ENCODE measurements around the gene SAT2. TPM values are rescaled to one million over a fixed set of nuclear protein-coding genes. Genes with fewer than 3 reads are reported as not detected.
"Not testable (repeated sequence)": the region's sequence is repeated elsewhere in the genome, so short reads cannot be mapped to it uniquely, and the experiment has no call there.

Gene SAT2
- total RNA-seq, 1 donor from 2014 or later = 82.1 TPM

- Mint-ChIP-seq H3K9me3 (ENCODE audit: low read depth) (no peaks in the 10 kb centered on the region), H3K27me3 (ENCODE audit: low read depth) (peaks cover 15% of the 10 kb centered on the region), H3K4me3 (ENCODE audit: unreplicated experiment) (no peak overlapping the region), H3K27ac (ENCODE audit: unreplicated experiment) (no peak overlapping the region), H3K4me1 (ENCODE audit: low read depth) (peaks cover 15% of the 10 kb centered on the region), H3K36me3 (ENCODE audit: low read depth) (no peaks in the 10 kb centered on the region)
- TF ChIP-seq CTCF (IDR thresholded peaks at IDR 0.05) = no peak
- DNase-seq (ENCODE audit: low spot score) = no peak
Observed at GRCh38 chr17:7647018-7647417, 19.4 kb upstream of the SAT2 start.

- Mint-ChIP-seq H3K27me3 (ENCODE audit: low read depth) (peaks cover 19% of the 10 kb centered on the region), H3K27ac (ENCODE audit: unreplicated experiment) (no peak overlapping the region), H3K36me3 (ENCODE audit: low read depth) (no peaks in the 10 kb centered on the region), H3K4me3 (ENCODE audit: unreplicated experiment) (no peak overlapping the region), H3K9me3 (ENCODE audit: low read depth) (no peaks in the 10 kb centered on the region), H3K4me1 (ENCODE audit: low read depth) (peaks cover 15% of the 10 kb centered on the region)
- no peak for TF ChIP-seq CTCF (IDR thresholded peaks at IDR 0.05)
- DNase-seq (ENCODE audit: low spot score) = no peak
Observed at GRCh38 chr17:7646457-7646856, 18.8 kb upstream of the SAT2 start.

GRCh38 chr17:7644775-7645174 is 17.2 kb upstream of the SAT2 start:
- no peaks in the 10 kb centered on the region for H3K9me3 Mint-ChIP-seq (ENCODE audit: low read depth)
- peaks cover 10% of the 10 kb centered on the region for H3K27me3 Mint-ChIP-seq (ENCODE audit: low read depth)
- no peaks in the 10 kb centered on the region for H3K4me1 Mint-ChIP-seq (ENCODE audit: low read depth)
- no peak overlapping the region for H3K27ac Mint-ChIP-seq (ENCODE audit: unreplicated experiment)
- no peak overlapping the region for H3K4me3 Mint-ChIP-seq (ENCODE audit: unreplicated experiment)
- no peak for TF ChIP-seq CTCF (IDR thresholded peaks at IDR 0.05)
- no peak for DNase-seq (ENCODE audit: low spot score)
- H3K36me3 Mint-ChIP-seq (ENCODE audit: low read depth) = no peaks in the 10 kb centered on the region

- H3K4me1 Mint-ChIP-seq (ENCODE audit: low read depth); DNase-seq (ENCODE audit: low spot score); H3K36me3 Mint-ChIP-seq (ENCODE audit: low read depth); H3K27ac Mint-ChIP-seq (ENCODE audit: unreplicated experiment); H3K9me3 Mint-ChIP-seq (ENCODE audit: low read depth); H3K4me3 Mint-ChIP-seq (ENCODE audit: unreplicated experiment); H3K27me3 Mint-ChIP-seq (ENCODE audit: low read depth): not testable (repeated sequence)
Observed at GRCh38 chr17:7641635-7642034, 14.0 kb upstream of the SAT2 start.

GRCh38 chr17:7640783-7641182 is 13.2 kb upstream of the SAT2 start:
- no peak for DNase-seq (ENCODE audit: low spot score)
- Mint-ChIP-seq H3K27me3 (ENCODE audit: low read depth) (peaks cover 8% of the 10 kb centered on the region), H3K4me1 (ENCODE audit: low read depth) (no peaks in the 10 kb centered on the region), H3K36me3 (ENCODE audit: low read depth) (no peaks in the 10 kb centered on the region), H3K27ac (ENCODE audit: unreplicated experiment) (no peak overlapping the region), H3K9me3 (ENCODE audit: low read depth) (no peaks in the 10 kb centered on the region), H3K4me3 (ENCODE audit: unreplicated experiment) (no peak overlapping the region)
- TF ChIP-seq CTCF (IDR thresholded peaks at IDR 0.05) = no peak

- Mint-ChIP-seq H3K27ac (ENCODE audit: unreplicated experiment) (no peak overlapping the region), H3K36me3 (ENCODE audit: low read depth) (no peaks in the 10 kb centered on the region), H3K9me3 (ENCODE audit: low read depth) (no peaks in the 10 kb centered on the region), H3K4me3 (ENCODE audit: unreplicated experiment) (no peak overlapping the region), H3K4me1 (ENCODE audit: low read depth) (no peaks in the 10 kb centered on the region), H3K27me3 (ENCODE audit: low read depth) (peaks cover 2% of the 10 kb centered on the region)
- DNase-seq (ENCODE audit: low spot score) = no peak
- TF ChIP-seq CTCF (IDR thresholded peaks at IDR 0.05) = no peak
Observed at GRCh38 chr17:7636163-7636562, 8.5 kb upstream of the SAT2 start.

All from chondrocyte (in vitro differentiated cells).